Activated CD4-positive, CD25-positive, alpha-beta regulatory T cell treated with anti-CD3 and anti-CD28 coated beads, Interleukin-2, amount 50 U/mL, for 72 hours (primary cell): ENCODE measurements around the gene GAB2.
"Not testable (repeated sequence)": the region's sequence is repeated elsewhere in the genome, so short reads cannot be mapped to it uniquely, and the experiment has no call there.

Experiments
- DNase-seq: peaks from one replicate; pipeline ENCODE4 v3.0.0; 2021

Gene GAB2

DNA sequence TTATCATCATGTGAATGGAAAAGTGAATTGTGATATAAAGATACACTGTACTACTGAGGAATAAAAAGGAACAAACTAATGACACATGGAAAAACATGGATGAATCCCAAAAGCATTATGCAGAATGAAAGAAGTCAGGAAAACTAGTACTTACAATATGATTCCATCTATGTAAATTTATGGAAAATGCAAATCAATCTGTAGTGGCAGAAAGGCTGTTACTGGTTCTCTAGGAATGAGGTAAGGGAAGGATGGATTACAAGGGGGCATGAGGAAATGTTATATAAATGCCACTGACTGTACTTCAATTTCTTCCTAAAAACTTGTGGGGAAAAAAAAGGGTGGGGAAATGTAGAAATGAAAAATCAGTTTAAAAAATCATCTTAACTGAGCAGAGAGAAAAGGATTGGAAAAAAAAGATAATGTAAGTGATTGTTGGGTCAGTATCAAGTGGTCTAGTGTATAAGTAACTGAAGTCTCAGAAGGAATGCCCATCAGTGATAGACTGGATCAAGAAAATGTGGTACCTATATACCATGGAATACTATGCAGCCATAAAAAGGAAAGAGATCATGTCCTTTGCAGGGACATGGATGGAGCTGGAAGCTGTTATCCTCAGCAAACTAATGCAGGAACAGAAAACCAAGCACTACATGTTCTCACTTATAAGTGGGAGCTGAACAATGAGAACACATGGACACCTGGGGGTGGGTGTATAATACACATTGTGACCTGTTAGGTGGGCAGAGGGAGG is 180.2 kb downstream of the GAB2 start:
- no peak for DNase-seq

DNA sequence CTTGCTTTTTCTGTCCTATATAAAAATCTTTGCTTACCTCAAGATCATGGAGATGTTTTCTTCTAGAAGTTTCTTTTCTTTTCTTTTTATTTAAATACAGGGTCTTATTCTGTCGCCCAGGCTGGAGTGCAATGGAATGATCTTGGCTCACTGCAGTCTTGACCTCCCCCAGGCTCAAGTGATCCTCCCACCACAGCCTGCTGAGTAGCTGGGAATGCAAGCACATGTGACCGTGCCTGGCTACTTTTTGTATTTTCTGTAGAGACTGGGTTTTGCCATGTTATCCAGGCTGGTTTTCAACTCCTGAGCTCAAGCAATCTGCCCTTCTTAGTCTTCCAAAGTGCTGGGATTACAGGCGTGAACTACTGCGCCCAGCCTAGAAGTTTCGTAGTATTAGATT is 183.6 kb downstream of the GAB2 start:
- no peak for DNase-seq

DNA sequence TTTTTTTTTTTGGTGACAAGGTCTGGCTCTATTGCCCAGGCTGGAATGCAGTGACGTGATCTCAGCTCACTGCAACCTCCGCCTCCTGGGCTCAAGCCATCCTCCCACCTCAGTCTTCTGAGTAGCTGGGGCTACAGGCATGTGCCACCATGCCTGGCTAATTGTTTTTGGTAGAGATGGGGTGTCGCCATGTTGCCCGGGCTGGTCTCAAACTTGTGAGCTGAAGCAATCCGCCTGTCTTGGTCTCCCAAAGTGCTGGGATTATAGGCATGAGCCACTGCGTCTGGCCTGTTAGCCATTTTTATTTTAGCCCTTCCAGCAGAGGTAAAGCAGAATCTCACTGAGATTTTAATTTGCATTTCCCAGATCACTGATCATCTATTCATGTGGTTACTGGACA is 184.6 kb downstream of the GAB2 start:
- not testable (repeated sequence) for DNase-seq

DNA sequence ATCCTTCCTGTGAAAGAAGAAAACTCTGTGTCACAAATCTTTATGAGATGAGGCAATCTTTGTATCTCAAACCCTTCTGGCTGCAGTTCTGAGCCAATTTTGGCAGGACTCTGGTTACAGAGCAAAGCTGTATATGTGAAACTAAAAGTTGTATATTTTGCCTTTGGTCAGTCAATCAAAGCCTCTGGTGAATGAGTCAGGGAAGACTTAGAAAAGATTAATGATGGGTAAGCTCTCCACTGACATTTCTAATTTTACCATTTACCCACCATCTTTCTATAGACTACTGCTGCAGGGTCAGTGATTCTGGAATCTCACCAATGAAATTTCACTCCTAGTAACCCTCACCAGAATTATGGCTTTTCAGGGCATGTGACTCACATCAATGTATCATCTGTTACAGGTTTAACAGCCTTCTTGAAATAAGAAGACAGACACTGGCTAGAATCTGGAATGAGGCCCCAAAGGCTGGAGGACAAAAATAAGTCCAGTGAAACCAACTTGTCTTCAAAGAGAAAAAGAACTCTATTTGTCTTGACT is 185.6 kb downstream of the GAB2 start:
- no peak for DNase-seq

- no peak for DNase-seq
Measured at GRCh38 chr11:78230161-78230877, 187.3 kb downstream of the GAB2 start.

DNA sequence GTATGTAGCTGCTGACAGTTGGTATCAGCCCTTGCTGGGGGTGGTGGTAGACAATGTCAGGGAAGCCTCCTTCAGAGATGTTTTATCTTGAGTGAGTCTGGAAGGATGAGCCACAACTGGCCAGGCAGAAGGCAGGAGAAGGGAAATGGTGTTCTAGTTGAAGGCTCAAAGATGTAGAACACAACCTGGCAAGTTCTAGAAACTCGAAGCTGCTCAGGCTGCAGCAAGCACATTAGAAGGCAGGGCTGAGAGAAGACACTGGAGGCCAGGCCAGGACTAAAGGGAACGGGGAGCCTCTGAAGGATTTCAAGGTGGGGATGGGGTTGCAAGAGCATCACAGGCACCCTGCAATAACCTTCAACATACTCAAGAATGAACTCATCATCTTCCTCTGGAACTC is 188.5 kb downstream of the GAB2 start:
- no peak for DNase-seq

- no peak for DNase-seq
Measured at GRCh38 chr11:78228467-78228866, 189.2 kb downstream of the GAB2 start.

DNA sequence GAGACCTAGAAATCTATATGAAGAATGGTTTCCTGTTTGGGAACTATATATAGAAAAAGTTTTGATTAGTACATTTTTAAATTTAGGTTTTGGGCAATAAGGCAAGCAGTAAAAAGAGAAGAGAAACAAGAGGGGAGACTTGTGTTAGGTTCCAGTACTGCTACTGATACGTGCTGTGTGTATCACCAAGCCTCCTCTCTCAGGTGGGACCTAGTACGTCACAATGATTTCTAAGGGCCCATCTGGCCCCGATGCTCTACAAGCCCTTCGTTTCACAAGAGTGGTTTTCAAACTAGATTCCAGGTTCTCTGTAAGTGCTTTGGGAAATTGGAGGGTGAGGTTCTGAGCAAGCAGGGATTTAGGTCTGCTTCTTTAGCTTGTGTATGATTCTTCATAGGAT is 189.7 kb downstream of the GAB2 start:
- no peak for DNase-seq

GRCh38 chr11:78226684-78227680 is 190.6 kb downstream of the GAB2 start:
- DNase-seq: no peak

- DNase-seq: no peak
Measured at GRCh38 chr11:78224906-78225420, 192.7 kb downstream of the GAB2 start.

DNA sequence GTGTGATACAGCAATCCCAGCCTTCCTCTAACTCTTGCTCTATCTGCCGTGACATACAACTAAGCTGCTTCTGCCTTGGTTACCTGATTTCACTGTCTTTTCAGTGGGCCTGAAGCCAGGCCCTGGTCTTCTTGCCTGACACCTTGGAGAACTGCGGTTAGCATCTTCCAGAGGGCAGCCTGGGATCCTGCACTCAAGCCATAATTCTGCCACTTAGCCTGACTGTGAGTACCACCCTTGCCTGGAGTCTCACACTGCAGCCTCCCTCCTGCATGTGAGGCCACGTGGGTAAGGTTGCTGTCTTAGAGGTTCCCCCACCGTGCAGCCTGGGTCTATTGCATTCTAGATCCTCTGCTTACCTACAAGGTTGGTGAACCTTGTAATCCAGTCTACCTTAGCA is 193.1 kb downstream of the GAB2 start:
- no peak for DNase-seq

GRCh38 chr11:78223320-78223954 is 194.2 kb downstream of the GAB2 start:
- DNase-seq: no peak

DNA sequence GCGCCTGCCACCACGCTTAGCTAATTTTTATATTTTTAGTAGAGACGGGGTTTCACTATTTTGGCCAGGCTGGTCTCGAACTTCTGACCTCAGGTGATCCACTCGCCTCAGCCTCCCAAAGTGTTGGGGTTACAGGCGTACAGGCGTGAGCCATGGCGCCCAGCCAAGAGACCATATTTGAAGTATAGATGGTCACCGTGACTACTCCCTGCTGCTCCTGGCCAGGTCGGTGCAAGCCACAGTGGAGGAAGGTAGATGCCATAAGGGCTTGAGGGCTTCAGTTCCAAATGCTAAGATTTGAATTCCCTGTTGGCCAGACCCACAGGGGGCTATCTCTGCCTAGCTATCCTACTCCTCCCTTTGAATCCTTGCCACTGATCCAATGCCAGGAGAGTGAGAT is 194.9 kb downstream of the GAB2 start:
- not testable (repeated sequence) for DNase-seq

DNA sequence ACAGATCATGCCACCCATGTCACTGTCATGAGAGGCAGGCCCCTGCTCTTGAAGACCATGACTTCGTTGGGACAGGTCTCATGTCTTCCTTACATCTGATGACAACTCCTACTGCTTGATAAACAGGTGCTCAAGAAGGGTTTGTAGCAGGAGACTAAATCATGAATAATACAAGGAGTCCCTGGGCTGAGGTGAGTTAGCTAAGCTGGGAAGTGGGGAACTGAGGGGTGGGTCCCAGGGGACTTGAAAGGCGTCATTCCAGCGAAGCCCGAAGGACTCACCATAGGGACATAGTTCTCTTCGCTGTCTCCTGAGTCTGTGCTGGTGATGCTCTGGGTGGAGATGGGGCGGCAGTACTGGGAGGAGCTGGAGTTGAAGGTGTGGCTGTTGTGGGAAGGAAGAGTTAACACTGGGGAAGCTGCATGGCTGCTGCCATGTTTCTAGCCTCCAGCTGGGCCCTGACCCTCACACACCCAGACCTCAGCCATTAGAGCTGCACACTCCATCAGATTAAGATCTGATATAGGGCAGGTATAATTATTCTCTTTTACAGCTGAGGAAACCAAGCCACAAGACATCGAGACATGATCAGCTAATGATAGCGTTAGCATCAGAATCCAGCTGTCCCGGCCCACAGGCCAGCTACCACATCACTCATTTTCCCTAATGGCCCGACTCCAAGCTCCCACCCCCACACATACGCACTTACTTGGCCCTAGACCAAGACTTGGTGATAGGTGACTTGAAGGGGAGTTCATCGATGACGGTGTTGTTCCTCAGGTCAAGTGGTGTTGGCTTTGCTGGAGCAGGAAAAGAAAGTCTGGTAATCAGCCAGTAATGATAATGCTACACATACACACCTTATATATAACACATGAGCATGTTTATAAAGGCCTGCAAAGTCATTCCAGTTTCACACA is 196.0 kb downstream of the GAB2 start:
- no peak for DNase-seq

- no peak for DNase-seq
Measured at GRCh38 chr11:78220218-78221157, 197.1 kb downstream of the GAB2 start.

GRCh38 chr11:78219493-78220217 is 198.0 kb downstream of the GAB2 start:
- no peak for DNase-seq

DNA sequence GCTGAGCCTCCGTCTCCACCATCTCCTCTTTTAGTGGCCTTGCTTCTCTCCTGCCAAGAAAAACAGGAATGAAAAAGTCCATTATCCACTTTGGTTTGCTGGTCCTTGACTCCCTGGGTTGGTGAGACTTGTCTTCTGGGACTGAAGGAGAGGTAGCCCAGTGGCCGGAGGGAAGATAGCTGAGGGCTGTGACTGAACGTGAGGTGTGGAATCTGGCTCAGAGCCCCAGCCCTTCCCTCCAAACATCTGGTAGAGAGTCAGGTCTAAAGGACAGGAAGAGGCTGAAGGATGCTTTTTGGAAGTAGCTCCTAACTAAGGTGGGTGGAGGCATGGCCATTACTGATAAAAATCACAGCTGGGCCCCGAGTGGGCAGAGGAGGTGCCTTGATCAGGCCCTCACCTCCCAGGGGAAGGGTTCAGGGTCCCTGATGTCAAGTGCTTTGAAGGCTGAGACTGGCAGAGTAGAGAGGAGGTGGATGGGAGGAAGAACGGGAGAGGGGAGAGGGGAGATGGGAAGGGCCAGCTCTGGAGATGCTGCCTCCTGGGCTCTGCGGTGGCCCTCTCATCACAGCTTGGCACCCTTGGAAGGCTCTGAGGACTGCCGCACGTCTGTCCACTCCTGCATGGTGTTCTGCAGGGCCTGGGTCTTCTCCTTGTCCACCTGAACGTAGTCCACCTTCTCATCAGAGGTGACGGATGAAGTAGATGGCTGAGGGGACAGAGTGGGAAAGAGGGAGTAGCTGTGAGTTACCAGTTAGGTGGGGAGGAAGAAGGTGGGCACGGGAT is 198.7 kb downstream of the GAB2 start:
- DNase-seq: no peak
